ENCODE results near the gene REEP1. TPM values are rescaled to one million over a fixed set of nuclear protein-coding genes. Genes with fewer than 3 reads are reported as not detected.
"Not testable (repeated sequence)": the region's sequence is repeated elsewhere in the genome, so short reads cannot be mapped to it uniquely, and the experiment has no call there.

REEP1 gene
- total RNA-seq, 3 donors from 2014 or later: 0.13 to 0.35 TPM; not detected in 1

DNA sequence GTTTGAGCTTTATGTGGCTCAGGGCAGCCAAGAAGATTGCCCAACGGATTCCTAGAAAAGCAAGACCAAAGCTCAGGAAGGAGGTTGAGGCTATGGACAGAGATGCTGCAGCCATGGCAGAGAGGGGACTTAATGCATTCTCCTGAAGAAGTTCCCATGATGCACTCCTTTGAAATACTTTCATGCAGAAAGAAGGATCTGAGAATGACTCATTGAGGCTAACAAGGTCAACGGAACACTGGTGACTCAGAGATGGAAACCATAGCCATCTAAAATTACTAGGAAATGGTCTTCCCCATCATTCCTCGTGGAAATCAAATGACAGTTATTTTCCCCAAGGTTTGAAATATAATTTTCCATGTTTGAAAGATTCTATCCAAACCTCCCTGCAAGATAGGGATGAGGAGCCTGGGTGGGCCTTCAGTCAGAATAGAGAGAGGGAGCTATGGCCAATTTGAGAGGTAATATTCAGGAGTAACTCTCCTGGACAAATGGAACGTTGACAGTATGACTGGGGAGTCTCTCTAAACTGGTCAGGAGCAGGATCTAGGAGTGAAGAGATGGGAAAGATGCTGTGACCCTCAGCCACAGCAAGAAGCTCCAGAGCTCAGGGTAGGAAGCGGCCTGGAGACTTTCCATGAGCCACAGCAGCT lies 63.0 kb downstream of the REEP1 start:
- Mint-ChIP-seq H3K9me3 (peaks cover 22% of the 10 kb centered on the region), H3K36me3 (ENCODE audit: insufficient read depth) (peaks cover 5% of the 10 kb centered on the region), H3K27me3 (ENCODE audit: low read depth) (peaks cover 11% of the 10 kb centered on the region), H3K4me3 (no peak overlapping the region), H3K4me1 (ENCODE audit: low read depth) (peaks cover 7% of the 10 kb centered on the region)
- ATAC-seq (no peak), DNase-seq (no peak)

DNA sequence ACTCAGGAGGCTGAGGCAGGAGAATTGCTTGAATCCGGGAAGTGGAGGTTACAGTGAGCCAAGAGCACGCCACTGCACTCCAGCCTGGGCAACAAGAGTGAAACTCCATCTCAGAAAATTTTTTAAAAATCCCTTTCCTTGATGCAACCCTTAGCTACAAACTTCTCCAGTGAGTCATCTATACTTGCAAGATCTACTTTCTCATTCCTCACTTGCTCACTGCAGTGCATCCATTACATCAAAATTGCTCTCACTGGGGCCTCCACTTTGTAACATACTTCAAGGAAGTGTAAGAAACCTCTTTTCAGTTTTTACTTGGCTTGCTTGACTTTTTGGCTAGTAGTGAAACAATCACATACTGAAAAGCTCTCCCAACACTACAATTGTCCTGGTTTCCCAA lies 65.3 kb downstream of the REEP1 start:
- peaks cover 7% of the 10 kb centered on the region for H3K4me1 Mint-ChIP-seq (ENCODE audit: low read depth)
- H3K36me3 Mint-ChIP-seq (ENCODE audit: insufficient read depth): peaks cover 5% of the 10 kb centered on the region
- ATAC-seq (no peak), DNase-seq (no peak)
- H3K4me3 Mint-ChIP-seq: no peak overlapping the region
- peaks cover 11% of the 10 kb centered on the region for H3K27me3 Mint-ChIP-seq (ENCODE audit: low read depth)
- peaks cover 29% of the 10 kb centered on the region for H3K9me3 Mint-ChIP-seq

DNA sequence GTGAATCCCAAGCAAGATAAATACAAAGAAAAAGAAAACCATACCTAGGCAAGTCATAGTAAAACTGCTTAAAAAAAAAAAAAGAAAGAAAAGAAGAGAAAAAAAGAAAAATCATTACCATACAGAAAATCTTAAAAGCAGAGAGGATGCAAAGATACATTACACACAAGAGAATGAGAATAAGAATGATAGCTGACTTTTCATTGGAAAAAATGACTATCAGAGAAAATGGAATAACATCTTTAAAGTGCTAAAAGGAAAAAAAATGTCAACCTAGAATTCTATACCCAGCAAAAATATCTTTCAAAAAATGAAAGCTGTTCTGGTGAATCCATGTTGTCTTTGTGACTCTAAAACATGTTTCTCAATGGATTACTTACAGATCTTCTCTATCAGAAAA lies 66.2 kb downstream of the REEP1 start:
- ATAC-seq (no peak), DNase-seq (no peak)
- peaks cover 29% of the 10 kb centered on the region for H3K9me3 Mint-ChIP-seq
- peaks cover 5% of the 10 kb centered on the region for H3K36me3 Mint-ChIP-seq (ENCODE audit: insufficient read depth)
- H3K4me1 Mint-ChIP-seq (ENCODE audit: low read depth): peaks cover 7% of the 10 kb centered on the region
- no peak overlapping the region for H3K4me3 Mint-ChIP-seq
- peaks cover 11% of the 10 kb centered on the region for H3K27me3 Mint-ChIP-seq (ENCODE audit: low read depth)

DNA sequence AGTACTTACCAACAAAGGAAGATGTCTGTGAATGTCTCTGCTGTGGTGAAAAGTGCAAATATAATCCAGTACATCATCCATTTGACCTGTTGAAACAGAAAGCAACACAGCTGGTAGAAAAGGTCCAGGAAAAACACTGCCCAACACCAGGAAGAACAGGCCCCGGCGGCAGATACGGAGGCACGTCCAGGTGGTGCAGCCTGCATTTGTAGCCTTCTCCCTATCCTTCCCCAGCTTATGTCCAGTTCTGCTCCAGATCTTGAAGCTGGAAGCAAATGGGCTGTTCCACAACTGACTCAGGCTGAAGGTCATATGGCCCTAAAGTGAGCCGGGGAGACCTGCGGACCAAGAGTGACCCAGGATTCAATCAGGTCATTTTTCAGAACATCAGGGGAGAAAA lies 73.5 kb downstream of the REEP1 start:
- DNase-seq (no peak), ATAC-seq (no peak)
- Mint-ChIP-seq H3K9me3 (peaks cover 5% of the 10 kb centered on the region), H3K36me3 (ENCODE audit: insufficient read depth) (no peaks in the 10 kb centered on the region), H3K27me3 (ENCODE audit: low read depth) (peaks cover 11% of the 10 kb centered on the region), H3K4me3 (no peak overlapping the region), H3K4me1 (ENCODE audit: low read depth) (no peaks in the 10 kb centered on the region)

DNA sequence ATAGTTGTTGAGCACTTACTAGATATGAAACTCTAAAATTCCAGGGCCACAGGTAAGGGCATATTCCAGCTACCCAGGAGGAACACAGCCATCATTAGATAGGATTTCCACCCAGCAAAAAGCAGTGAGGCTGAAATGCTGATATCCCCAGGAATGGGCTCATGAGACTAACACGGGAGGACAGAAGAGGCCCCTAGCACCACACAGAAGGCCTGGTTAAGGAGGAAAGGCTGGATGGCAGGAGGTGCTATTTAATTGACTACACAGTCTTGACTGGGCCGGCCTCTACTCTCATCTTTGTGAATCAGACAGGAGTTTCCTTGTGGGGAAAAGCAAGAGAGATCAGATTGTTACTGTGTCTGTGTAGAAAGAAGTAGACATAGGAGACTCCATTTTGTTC lies 76.4 kb downstream of the REEP1 start:
- H3K36me3 Mint-ChIP-seq (ENCODE audit: insufficient read depth): no peaks in the 10 kb centered on the region
- H3K9me3 Mint-ChIP-seq: peaks cover 3% of the 10 kb centered on the region
- H3K4me3 Mint-ChIP-seq: no peak overlapping the region
- DNase-seq (no peak), ATAC-seq (no peak)
- peaks cover 12% of the 10 kb centered on the region for H3K27me3 Mint-ChIP-seq (ENCODE audit: low read depth)
- H3K4me1 Mint-ChIP-seq (ENCODE audit: low read depth): no peaks in the 10 kb centered on the region

DNA sequence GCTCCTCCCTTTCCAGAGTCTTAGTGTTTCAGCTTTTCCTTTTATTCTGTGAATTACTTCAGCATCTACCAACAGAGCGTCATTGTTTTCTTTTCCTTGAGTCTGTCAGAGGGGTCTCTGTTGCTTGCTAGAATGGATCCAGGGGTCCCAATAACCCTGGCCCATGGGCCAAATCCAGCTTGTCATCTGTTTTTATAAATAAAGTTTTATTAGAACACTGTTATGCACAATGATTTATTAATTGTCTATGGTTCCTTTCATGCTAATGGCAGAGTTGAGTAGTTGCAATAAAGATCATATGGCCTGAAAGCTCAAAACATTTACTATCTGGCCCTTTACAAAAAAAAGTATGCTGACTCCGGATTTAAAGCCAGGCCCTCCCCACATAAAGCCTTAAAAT lies 79.3 kb downstream of the REEP1 start:
- H3K9me3 Mint-ChIP-seq: no peaks in the 10 kb centered on the region
- no peaks in the 10 kb centered on the region for H3K36me3 Mint-ChIP-seq (ENCODE audit: insufficient read depth)
- H3K27me3 Mint-ChIP-seq (ENCODE audit: low read depth): peaks cover 5% of the 10 kb centered on the region
- no peak overlapping the region for H3K4me3 Mint-ChIP-seq
- no peaks in the 10 kb centered on the region for H3K4me1 Mint-ChIP-seq (ENCODE audit: low read depth)
- no peak for DNase-seq
- no peak for ATAC-seq

DNA sequence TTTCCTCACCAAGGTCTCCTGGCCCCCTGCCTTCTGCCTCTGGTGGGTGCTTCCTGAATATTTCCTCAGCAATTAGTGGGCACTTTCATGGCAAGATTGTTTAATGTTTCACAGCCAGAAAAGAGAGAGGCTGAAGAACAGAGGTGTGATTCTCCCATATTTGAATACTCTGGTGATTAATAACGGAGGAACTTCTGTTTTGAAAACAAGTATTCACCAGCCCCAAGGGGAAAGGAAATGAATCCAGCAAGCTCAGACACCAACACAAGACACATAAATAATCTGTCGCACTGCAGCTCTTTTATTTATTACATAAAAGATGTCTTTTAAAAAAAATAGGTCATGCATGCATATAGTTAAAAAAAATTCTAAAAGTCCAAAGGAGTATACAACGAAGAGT lies 80.4 kb downstream of the REEP1 start:
- Mint-ChIP-seq H3K9me3 (no peaks in the 10 kb centered on the region), H3K4me3 (no peak overlapping the region), H3K36me3 (ENCODE audit: insufficient read depth) (no peaks in the 10 kb centered on the region), H3K4me1 (ENCODE audit: low read depth) (no peaks in the 10 kb centered on the region), H3K27me3 (ENCODE audit: low read depth) (peaks cover 5% of the 10 kb centered on the region)
- DNase-seq (no peak), ATAC-seq (no peak)

DNA sequence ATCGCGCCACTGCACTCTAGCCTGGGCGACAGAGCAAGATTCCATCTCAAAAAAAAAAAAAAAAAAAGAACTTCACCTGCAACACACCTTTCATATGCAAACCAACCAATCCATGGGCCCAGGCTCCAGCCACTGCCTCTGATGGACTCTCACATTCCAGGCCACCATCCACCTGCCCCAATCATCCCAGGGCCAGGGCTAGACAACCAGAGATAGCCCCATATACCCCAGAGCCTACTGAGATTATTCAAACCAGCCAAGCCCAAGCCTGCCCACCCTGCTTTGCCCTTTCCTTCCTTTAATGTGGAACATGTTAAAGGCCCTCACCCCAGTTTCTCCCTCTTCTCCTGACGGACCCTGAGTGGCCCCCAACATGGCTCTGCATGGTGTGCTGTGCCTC lies 81.1 kb downstream of the REEP1 start:
- Mint-ChIP-seq H3K4me3 (no peak overlapping the region), H3K27me3 (ENCODE audit: low read depth) (peaks cover 5% of the 10 kb centered on the region), H3K4me1 (ENCODE audit: low read depth) (no peaks in the 10 kb centered on the region), H3K9me3 (no peaks in the 10 kb centered on the region), H3K36me3 (ENCODE audit: insufficient read depth) (no peaks in the 10 kb centered on the region)
- ATAC-seq (no peak), DNase-seq (no peak)

DNA sequence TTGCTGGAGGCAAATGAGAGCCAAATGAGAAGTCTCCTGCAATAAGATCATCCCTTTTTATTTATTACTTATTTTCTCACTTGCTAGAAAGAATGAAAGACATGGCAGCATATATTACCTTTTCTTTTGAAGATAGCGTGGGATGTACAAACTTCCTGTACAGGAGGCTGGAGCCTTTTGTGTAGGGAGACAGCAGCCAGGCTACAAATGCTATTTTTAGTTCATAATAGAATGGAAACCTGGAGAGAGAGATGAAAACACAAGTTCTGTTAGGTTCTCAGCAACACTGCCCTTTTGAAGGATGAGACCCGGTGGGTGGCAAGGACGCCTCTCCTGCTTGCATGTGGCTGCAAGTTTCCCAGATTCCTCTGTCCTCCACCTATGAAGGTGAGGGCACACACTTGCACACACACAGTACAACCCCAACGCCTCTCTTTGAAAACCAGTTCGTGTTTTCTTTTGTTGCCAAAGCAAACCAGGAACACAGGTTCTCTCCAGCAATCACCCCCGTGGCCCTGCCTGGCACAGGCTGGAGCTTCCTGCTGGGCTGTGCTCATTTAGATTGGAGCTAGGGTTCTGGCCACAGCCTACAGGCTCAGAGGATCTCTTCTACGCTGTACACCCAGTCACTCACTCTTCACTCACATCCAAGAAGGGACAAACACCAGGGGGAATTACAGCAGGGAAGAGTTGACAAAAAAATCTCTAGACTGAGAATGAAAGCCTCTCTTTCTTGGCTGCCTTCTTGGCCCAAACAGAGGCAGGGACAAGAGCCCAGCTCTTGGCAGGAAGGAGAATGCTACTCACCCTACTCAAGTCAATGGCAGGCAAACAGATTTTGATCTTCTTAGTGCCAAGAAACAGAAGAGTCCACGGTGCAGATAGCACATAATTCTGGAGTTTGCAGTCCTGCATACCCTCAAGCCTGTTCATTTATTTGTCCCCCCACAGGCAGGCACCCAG lies 82.6 kb downstream of the REEP1 start:
- Mint-ChIP-seq H3K9me3 (no peaks in the 10 kb centered on the region), H3K27me3 (ENCODE audit: low read depth) (peaks cover 5% of the 10 kb centered on the region), H3K36me3 (ENCODE audit: insufficient read depth) (no peaks in the 10 kb centered on the region), H3K4me1 (ENCODE audit: low read depth) (no peaks in the 10 kb centered on the region), H3K4me3 (no peak overlapping the region)
- DNase-seq (no peak), ATAC-seq (no peak)

DNA sequence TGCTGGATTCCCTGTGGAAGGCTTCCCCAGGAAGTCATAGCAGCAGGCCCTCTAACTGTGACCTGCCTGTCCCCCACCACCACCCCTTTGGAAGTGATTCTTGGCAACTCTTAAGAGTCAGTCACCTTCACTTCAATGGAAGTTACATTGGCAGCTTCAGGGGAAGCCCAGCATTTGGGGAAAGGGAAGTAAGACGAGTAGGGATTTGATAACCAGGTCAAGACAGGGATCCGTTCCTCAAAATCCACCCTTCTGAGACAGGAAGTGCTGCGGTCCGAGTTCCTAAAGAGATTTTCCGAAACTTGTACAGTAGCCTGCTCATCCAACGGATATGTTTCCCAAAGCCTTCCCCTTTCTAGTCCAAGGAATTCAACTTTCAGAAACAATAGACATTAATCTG lies 84.0 kb downstream of the REEP1 start:
- Mint-ChIP-seq H3K27me3 (ENCODE audit: low read depth) (peaks cover 5% of the 10 kb centered on the region), H3K36me3 (ENCODE audit: insufficient read depth) (no peaks in the 10 kb centered on the region), H3K4me3 (no peak overlapping the region), H3K9me3 (no peaks in the 10 kb centered on the region), H3K4me1 (ENCODE audit: low read depth) (no peaks in the 10 kb centered on the region)
- no peak for DNase-seq
- ATAC-seq: no peak

DNA sequence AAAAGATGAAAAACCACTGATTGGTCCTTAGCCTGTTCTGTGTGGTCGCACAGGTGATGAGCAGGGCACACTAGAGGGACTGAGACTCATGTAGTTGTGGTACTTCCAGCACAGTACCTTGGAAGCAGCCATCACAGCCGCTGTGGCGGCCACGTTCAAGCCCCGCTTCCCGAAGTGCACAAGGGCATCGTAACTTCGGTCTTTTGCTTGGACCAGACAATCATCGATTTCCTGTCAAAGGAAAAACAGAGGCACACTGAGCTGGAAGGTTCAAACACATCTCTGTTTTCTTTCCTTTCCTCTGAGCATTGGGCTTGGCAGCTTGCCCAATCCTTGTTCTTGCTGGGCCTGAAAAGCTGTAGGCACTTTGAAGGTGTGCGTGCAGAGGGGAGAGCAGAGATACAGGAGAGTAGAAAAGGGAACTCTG lies 85.6 kb downstream of the REEP1 start:
- H3K27me3 Mint-ChIP-seq (ENCODE audit: low read depth): peaks cover 5% of the 10 kb centered on the region
- H3K36me3 Mint-ChIP-seq (ENCODE audit: insufficient read depth): no peaks in the 10 kb centered on the region
- no peaks in the 10 kb centered on the region for H3K9me3 Mint-ChIP-seq
- H3K4me3 Mint-ChIP-seq: no peak overlapping the region
- DNase-seq (no peak), ATAC-seq (no peak)
- no peaks in the 10 kb centered on the region for H3K4me1 Mint-ChIP-seq (ENCODE audit: low read depth)

DNA sequence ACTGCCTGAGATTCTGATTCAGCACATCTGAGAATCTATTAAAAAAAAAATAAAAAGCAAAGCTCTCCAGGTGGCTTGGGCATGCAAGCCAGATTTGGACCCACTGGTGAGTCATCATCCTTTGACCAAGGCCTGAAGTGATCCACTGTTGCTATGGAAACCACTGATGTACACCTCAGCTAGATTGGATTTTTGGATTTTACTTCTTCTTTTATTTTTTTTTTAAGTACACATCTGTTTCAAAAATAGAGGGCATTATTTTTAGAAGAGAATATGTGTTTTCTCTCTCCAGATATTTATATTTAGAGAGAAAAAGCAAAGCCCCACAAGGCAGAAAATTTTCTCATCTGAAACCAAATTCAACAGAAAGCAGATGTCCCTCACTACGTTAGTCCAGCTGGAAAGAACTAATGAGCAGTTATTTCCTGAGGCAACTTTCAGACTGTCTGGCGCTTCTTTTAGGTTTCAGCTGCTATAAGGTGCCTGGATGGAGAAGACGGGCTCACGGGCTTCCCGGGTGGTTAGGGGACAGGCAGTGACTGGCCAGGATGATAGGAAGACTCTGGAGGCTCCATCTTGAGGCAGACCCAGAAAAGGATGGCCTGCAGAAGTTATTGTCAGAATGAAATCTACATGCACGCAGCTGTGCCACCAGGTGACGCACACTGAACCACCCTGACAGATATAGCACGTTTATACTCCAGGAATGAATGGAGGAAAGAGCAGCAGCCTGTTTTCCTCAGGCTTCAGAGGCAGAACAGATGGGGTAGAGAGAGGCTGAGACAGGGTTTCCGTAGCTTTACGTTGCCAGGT lies 87.6 kb downstream of the REEP1 start:
- no peaks in the 10 kb centered on the region for H3K4me1 Mint-ChIP-seq (ENCODE audit: low read depth)
- H3K36me3 Mint-ChIP-seq (ENCODE audit: insufficient read depth): no peaks in the 10 kb centered on the region
- ATAC-seq: no peak
- H3K27me3 Mint-ChIP-seq (ENCODE audit: low read depth): peaks cover 2% of the 10 kb centered on the region
- DNase-seq: no peak
- no peaks in the 10 kb centered on the region for H3K9me3 Mint-ChIP-seq
- no peak overlapping the region for H3K4me3 Mint-ChIP-seq

DNA sequence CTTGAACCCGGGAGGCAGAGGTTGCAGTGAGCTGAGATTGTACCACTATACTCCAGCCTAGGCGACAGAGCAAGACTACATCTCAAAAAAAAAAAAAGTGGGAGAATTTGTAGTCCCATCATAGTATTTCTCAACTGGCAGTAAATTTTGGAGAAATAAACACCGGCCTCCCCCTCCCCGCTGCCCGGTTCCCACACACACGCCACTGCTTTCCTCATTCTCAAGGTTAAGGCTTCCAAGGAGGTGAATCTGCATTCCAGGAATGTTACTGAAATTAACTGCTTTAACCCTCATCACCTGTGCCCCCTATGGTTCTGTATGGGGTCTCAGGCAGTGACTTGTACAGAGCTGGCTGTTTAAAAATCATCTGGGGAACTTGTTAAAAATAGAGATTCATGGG lies 88.2 kb downstream of the REEP1 start:
- H3K4me1 Mint-ChIP-seq (ENCODE audit: low read depth): no peaks in the 10 kb centered on the region
- DNase-seq (no peak), ATAC-seq (no peak)
- no peak overlapping the region for H3K4me3 Mint-ChIP-seq
- H3K27me3 Mint-ChIP-seq (ENCODE audit: low read depth): peaks cover 2% of the 10 kb centered on the region
- H3K36me3 Mint-ChIP-seq (ENCODE audit: insufficient read depth): no peaks in the 10 kb centered on the region
- H3K9me3 Mint-ChIP-seq: no peaks in the 10 kb centered on the region

DNA sequence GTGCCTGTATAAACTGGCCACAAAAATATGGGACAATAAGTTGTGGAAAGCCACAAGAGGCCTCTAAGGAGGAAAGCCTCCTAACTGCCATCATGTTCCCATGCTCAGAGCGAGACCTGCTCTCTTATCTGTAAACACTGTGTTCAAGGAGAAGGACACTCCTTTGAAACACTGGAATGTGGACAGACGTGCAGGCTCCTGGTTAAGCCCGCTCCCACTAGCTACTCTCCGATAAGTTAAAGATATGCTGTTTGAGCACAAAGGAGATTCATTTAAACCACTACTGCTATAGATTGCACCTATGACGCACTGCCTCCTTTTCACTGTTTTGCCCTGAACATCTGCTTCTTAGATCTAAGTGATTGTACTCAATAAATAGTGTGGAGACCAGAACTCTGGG lies 92.2 kb downstream of the REEP1 start:
- ATAC-seq; H3K4me1 Mint-ChIP-seq (ENCODE audit: low read depth); H3K4me3 Mint-ChIP-seq; H3K27me3 Mint-ChIP-seq (ENCODE audit: low read depth); H3K9me3 Mint-ChIP-seq; DNase-seq; H3K36me3 Mint-ChIP-seq (ENCODE audit: insufficient read depth): not testable (repeated sequence)

Measured in activated T-cell treated with anti-CD3 and anti-CD28 coated beads, Interleukin-2, amount 50 U/mL, for 4 hours (primary cell).